ENCODE measurements around the gene ARRB2. TPM values are rescaled to one million over a fixed set of nuclear protein-coding genes. Genes with fewer than 3 reads are reported as not detected.

The ARRB2 gene
- total and polyA plus RNA-seq, 2 of the 13 experiments (the other 11 are each of a cell fraction or from before 2014, with no cell fraction given) = 21.5 to 49.2 TPM

- ChIA-PET POLR2A (no interaction called here), CTCF (ENCODE audit: low intra/inter-chr PET ratio, low total read pairs) (no interaction called here)
- Histone ChIP-seq H3K9ac (ENCODE audit: insufficient read depth, low read depth, low read length) (no peak overlapping the region), H3K4me2 (ENCODE audit: low read depth, low read length) (no peak overlapping the region), H3K9me3 (ENCODE audit: low read length) (no peaks in the 10 kb centered on the region), H3K36me3 (replicated peaks in 1 of 2; ENCODE audit: control insufficient read depth in 1 of 2, insufficient read depth in 2 of 2, low read length in 2 of 2) (peaks cover 51 to 68% of the 10 kb centered on the region in 2 experiments), H3K79me2 (ENCODE audit: insufficient read depth, low read length) (no peaks in the 10 kb centered on the region), H3K4me3 (replicated peaks in 1 of 3; ENCODE audit: insufficient read depth in 1 of 3, low read depth in 2 of 3, low read length in 3 of 3) (no peak overlapping the region), H2AFZ (ENCODE audit: low read length) (no peak overlapping the region), H3K27ac (ENCODE audit: extremely low read length, insufficient read depth, low read length) (no peak overlapping the region), H3K4me1 (ENCODE audit: insufficient read depth, low read length) (no peaks in the 10 kb centered on the region), H3K27me3 (ENCODE audit: control insufficient read depth in 1 of 2, insufficient read depth in 2 of 2, low read length in 2 of 2) (no peaks in the 10 kb centered on the region), H4K20me1 (ENCODE audit: insufficient read depth, low read length) (no peaks in the 10 kb centered on the region)
- WGBS (ENCODE audit: low lambda C conversion rate) = 86% methylated on average over 11 of the region's 11 CpGs
- intact Hi-C loops (cut with micrococcal nuclease; ENCODE audit: unreplicated experiment) = no loop called here
- no peak for DNase-seq (ENCODE audit: low spot score)
- TF ChIP-seq ZHX2 (IDR thresholded peaks at IDR 0.05; ENCODE audit: low read depth) (no peak), ZHX2 (CRISPR knock-in tag; IDR thresholded peaks at IDR 0.05; ENCODE audit: borderline replicate concordance) (no peak), ZNF704 (CRISPR knock-in tag; IDR thresholded peaks at IDR 0.05; ENCODE audit: borderline replicate concordance) (no peak), SOX5 (CRISPR knock-in tag; IDR thresholded peaks at IDR 0.05; ENCODE audit: borderline replicate concordance) (no peak), SSRP1 (CRISPR knock-in tag; IDR thresholded peaks at IDR 0.05) (no peak), PHF8 (CRISPR knock-in tag; IDR thresholded peaks at IDR 0.05) (no peak), ZNF121 (CRISPR knock-in tag; IDR thresholded peaks at IDR 0.05) (no peak), HES4 (CRISPR knock-in tag; IDR thresholded peaks at IDR 0.05; ENCODE audit: borderline replicate concordance) (no peak), ZFP91 (CRISPR knock-in tag; IDR thresholded peaks at IDR 0.05; ENCODE audit: borderline replicate concordance) (no peak), SRSF9 (IDR thresholded peaks at IDR 0.05; ENCODE audit: borderline replicate concordance, insufficient read depth, low read depth, low read length, poor library complexity, severe bottlenecking) (no peak), ZNF879 (CRISPR knock-in tag; IDR thresholded peaks at IDR 0.05) (no peak), FOXO1 (CRISPR knock-in tag; IDR thresholded peaks at IDR 0.05) (no peak), MIER3 (CRISPR knock-in tag; IDR thresholded peaks at IDR 0.05; ENCODE audit: borderline replicate concordance) (no peak), SP4 (CRISPR knock-in tag; IDR thresholded peaks at IDR 0.05) (no peak)
- in situ Hi-C loops (cut with HindIII; ENCODE audit: extremely low pct_ligation_motif_present, low pct_unique_long_range_greater_than_20kb) = no loop called here
- no peak for FAIRE-seq
- BruUV-seq (replicated peaks) = no TSS peak
- ATAC-seq = 0 out of 3 replicates have a peak, but pooled peaks have one; percentile 14
Measured at GRCh38 chr17:4673169-4673568, 37.3 kb upstream of the ARRB2 start.

All from HepG2 (cell line).